KG1 (cell line): ENCODE measurements around the gene KCNK15.
"Not testable (repeated sequence)": the region's sequence is repeated elsewhere in the genome, so short reads cannot be mapped to it uniquely, and the experiment has no call there.

Experiments used
- DNase-seq: peaks from one replicate; lab custom pipeline; 2025; lab: John Stamatoyannopoulos, UW

Gene KCNK15

DNA sequence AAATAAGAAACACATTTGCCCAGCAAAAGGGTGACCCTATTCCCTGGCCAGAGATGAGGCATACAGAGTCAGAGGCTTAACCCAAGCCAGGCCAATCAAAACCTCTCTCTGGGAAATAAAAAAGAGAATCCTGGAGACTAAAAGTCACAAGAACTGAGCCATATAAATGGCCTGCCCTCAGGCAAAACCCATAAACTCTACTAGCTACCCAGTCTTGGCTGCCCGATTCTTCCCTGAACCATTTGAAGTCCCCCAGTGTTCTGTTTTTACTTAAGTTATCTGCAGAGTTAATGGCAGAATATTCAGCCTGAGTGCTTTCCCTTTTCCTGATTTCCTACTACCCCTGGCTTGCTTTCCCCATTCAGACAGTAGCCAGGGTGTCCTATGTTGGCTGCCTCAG, 13.9 kb downstream of the KCNK15 start:
- no peak for DNase-seq

GRCh38 chr20:44761423-44761822, 15.8 kb downstream of the KCNK15 start:
- no peak for DNase-seq

DNA sequence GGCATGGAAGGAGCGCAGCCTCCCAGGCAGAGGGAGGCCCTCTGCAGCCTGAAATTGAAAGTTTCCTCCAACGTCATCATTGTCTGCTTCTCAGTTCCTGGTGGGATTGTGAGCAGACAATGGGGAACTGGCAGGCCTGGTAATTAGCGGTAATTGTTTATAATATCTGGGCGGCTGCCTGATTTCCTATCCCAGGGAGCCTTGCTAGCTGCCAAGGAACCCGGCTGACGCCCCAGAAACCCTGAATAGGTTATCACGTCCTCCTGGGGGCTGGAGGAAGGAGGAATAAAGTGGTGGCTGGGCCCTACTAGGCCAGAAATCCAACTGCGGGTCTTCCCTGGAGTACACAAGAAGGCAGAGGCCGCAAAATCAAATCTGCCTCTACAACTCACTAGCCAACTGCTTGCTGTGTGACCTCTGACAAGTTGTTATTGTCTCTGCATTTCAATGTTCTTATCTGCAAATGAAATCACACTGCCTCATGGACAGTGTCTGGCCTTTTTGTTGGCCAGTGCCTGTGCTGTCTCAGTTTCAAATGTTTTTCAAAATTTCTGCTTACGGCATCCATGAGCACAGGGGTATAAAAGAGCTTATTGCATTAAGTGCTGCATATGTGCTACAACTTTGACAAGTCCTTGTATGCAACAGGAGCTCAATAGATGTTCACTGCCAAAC, 16.9 kb downstream of the KCNK15 start:
- DNase-seq, result no peak

DNA sequence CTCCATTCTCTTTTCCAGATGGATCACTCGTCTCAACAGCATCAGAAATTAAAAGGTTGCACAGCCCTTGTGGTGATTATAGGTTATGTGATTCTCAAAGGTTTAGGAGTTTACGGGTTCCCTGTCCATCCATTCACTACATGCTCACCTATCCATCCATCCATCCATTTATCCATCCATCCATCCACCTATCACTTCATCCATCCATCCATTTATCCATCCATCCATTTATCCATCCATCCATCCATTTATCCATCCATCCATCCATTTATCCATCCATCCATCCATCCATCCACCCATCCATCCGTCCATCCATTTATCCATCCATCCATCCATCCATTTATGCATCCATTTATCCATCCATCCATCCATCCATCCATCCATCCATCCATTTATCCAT, 18.1 kb downstream of the KCNK15 start:
- not testable (repeated sequence) for DNase-seq

GRCh38 chr20:44765091-44765490, 19.4 kb downstream of the KCNK15 start:
- DNase-seq, result no peak

- DNase-seq, result no peak
Measured at GRCh38 chr20:44765701-44766347, 20.2 kb downstream of the KCNK15 start.

DNA sequence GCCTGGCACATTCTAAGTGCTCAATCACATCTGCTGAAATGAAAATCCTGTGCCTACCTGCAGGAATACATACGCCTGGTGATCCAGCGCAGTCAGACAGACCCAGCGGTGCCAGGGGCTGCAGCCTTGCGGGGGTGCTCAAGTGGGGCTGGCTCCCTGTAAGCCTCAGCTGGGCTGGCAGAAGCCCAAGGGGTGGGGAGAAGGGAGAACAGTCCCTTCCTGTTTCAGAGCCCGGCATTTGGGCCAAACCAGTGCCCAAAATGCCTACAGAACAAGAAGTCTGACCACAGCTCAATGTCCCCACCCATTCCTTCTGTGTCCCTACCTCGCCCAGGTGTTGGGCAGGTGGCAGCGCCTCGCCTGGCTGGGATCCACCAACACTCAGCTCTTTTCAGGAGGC, 22.6 kb downstream of the KCNK15 start:
- no peak for DNase-seq

- no peak for DNase-seq
Measured at GRCh38 chr20:44768854-44769480, 23.3 kb downstream of the KCNK15 start.

- no peak for DNase-seq
Measured at GRCh38 chr20:44769481-44769863, 23.8 kb downstream of the KCNK15 start.

DNA sequence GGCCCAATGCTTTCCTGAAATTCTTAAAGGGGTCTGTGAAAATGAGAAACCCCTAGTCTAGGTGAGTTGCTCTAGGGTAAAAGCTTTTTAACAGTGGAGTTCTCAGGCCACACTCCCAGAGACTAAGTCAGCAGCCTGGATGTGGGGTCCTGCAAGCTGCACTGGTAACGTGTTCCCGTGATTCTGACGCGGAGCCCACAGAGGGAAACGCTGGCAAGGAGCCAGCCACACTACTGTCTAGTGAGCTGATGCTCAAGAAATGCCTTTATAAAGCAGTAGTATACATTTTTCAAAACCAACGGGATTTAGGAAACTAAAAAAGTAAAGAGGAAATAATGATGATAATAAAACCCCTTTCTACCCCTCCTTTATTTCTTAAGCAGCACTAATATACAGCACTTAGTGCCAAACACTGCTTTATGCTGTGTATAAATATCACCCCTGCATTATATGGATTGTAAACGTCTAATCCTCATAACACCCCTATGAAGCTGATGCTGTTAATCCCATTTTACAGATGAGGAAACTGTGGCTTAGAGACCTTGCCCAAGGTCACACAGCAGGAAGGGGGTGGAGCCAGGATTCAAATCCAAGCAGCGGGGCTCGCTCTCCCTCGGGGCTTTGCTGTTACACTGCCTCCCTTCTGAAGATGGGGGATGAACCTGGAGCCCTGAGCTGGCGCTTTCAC, 25.0 kb downstream of the KCNK15 start:
- no peak for DNase-seq

DNA sequence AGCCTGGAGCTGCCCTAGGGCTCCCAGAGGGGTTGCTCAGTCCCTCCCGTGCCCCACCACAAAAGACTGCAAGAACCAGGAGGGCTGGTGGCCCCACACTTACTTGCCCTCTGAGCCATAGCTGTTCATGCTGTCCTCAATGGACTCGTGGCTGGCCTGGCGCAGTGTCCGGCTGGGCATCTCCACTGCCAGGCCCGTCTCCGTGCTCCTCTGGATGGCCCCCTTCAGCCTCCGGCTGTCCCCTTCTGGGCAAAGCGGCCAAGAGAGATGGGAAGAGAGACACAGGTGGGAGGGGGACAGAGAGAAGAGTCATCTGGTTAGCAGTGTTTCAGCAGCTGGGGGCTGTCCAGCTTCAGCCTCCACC, 25.5 kb downstream of the KCNK15 start:
- no peak for DNase-seq

GRCh38 chr20:44772636-44773035, 27.0 kb downstream of the KCNK15 start:
- DNase-seq, result no peak

- no peak for DNase-seq
Measured at GRCh38 chr20:44773070-44773829, 27.6 kb downstream of the KCNK15 start.

DNA sequence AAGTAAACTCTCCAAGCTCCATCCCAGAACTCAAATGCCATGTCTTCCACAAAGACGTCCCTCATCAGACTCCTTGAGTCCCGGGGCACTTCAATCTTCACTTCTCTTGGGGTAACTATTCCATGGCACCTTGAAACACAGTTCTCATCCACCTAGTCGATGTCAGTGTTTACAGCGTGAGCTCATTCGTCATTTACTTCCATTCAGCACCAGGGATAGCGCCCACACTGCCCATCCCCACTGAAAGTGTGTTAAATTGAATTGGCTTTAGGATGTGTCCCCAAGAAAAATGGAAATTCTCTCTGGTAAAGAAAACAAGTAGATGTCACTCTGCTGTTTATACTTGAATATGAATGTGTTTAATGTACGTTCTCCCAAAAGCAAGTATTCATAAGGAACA, 31.3 kb downstream of the KCNK15 start:
- DNase-seq, result no peak

DNA sequence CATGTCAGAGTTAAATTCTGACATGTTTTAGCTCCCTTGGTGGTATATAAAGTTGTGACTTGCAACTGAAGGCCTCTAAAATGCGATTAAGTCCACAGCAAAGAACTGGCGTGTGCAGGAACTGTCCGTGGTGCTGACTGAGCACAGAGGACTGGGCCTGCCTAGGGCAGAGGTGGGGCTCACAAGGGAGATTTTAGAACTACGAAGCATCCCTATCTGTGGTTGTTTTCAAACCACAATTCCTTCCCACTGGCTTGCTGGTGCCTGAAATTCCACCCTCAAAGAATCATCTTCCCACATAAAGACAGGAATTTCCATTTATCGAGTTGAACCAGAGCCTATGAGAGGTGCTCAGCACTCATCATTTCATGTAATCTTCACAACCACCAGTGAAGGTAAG, 34.6 kb downstream of the KCNK15 start:
- DNase-seq, result no peak

DNA sequence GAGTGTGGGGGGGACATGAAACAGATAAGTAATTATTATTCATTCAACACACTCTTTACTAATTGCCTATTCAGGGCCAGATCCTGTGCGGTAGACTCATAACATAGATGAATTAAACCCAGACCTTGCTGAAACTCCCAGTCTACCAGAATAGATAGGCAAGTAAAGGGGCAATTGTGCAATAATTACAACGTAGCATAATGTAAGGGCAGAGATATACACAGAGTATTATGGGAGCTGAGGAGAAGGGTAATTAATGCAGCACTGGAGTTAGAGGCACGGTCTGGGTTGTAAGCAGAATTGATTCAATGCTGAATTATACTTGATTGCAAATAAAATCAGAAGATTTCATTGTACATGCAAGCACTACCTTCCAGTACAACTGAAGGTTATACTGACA, 35.5 kb downstream of the KCNK15 start:
- no peak for DNase-seq

GRCh38 chr20:44781791-44782190, 36.1 kb downstream of the KCNK15 start:
- no peak for DNase-seq

DNA sequence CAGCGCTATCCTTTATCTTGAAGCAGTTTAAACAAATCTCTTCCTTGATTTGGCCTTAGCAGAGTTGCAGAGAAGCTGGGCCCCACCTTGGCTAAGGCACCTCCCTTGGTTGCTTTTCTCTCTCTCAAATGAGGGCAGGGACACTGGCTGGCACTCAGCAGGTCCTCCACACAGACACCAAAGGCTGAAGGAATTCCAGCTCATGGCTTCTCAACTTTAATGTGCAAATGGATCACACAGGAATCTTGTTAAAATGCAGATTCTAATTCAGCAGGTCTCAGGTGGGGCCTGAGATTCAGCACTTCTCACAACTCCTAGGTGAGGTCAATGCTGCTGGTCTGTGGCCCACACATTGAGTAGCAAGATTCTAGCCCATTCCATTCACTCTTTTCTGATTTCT, 39.0 kb downstream of the KCNK15 start:
- DNase-seq, result no peak

GRCh38 chr20:44785768-44786167, 40.1 kb downstream of the KCNK15 start:
- no peak for DNase-seq

DNA sequence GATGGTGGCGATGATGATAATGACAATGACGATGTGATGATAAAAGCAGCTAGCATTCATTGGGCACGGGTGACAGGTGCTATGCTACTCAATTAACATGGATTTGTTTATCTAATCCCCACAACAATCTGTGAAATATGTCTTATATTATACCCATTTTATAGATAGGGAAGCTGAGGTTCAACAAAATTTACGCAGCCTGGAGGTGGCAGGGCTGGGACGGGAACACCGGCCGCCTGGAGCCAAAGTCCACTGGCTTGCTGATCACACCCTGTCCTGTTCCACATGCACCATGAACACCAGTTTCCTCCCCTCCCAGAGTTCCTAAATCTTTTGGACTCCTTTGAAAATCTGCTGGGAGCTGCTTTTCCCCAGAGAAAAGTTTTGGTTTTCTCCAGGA, 41.6 kb downstream of the KCNK15 start:
- DNase-seq, result no peak

DNA sequence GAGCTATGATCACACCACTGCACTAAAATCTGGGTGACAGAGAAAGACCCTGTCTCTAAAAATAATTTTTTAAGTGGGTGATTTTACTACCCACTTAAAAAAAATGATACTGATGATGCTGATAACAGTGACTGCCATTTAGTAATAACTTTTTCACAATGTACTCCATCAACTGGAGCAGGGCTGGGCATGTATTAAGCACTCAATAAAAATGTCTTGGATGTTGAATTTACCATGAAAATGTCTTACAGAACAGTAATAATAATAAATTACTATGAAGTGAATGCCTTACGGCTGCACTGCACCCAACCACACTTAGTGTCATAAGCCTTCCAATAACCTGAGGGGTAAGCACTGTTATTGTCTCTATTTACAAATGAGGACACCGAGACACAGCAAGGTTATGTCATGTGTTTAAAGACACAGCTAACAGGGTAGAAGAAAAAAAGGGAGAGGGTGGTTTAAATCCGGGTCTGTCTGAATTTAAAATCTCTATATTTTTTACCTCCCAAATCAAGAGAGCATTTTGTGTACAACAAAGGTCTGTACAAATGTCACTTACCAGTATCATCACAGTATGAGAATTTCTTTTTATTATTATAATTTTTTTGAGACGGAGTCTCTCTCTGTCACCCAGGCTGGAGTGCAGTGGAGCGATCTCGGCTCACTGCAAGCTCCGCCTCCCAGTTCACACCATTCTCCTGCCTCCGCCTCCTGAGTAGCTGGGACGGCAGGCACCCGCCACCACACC, 43.2 kb downstream of the KCNK15 start:
- no peak for DNase-seq
